Activated CD4-positive, alpha-beta memory T cell treated with anti-CD3 and anti-CD28 coated beads for 36 hours (primary cell): ENCODE results near the gene NCOA3. TPM values are rescaled to one million over a fixed set of nuclear protein-coding genes. Genes with fewer than 3 reads are reported as not detected.

ENCODE experiments used
- CTCF ChIA-PET: fragments of 350-600 bp; sonication (Branson Sonifier 250); formaldehyde crosslinking; loops from one replicate; lab custom pipeline; 2021; ENCODE audit warnings: antibody characterized with exemption, inconsistent platforms; lab: Charles Lee
- POLR2A ChIA-PET: fragments of 350-600 bp; sonication (Branson Sonifier 250); formaldehyde crosslinking; loops from one replicate; lab custom pipeline; 2021; ENCODE audit warnings: antibody characterized with exemption; lab: Charles Lee
- DNase-seq: peaks from one replicate; pipeline ENCODE4 v3.0.0-alpha.2; 2020
- H3K27ac Mint-ChIP-seq: one replicate; pipeline ENCODE4 v1.8.0; 2021; ENCODE audit warnings: mixed read lengths
- H3K27me3 Mint-ChIP-seq: one replicate; pipeline ENCODE4 v1.8.0; 2021; ENCODE audit warnings: mixed read lengths
- H3K36me3 Mint-ChIP-seq: one replicate; pipeline ENCODE4 v1.8.0; 2021; ENCODE audit warnings: mixed read lengths
- H3K4me1 Mint-ChIP-seq: one replicate; pipeline ENCODE4 v1.8.0; 2021; ENCODE audit warnings: low read depth, mixed read lengths
- H3K4me3 Mint-ChIP-seq: one replicate; pipeline ENCODE4 v1.8.0; 2021; ENCODE audit warnings: mild to moderate bottlenecking, mixed read lengths
- H3K9me3 Mint-ChIP-seq: one replicate; pipeline ENCODE4 v1.8.0; 2021; ENCODE audit warnings: mixed read lengths
- intact Hi-C: fragments of 100-400 bp; cut with micrococcal nuclease; formaldehyde crosslinking; loops from one replicate; pipeline ENCODE4 v1.15.1; 2023
- total RNA-seq, 2 experiments: library from RNA; stranded (reverse); gene quantifications; one replicate each; pipeline ENCODE4 v1.2.3, GENCODE V29; 2021

NCOA3 gene
- total RNA-seq, 2 experiments from 2014 or later, result 72.0 to 81.8 TPM

DNA sequence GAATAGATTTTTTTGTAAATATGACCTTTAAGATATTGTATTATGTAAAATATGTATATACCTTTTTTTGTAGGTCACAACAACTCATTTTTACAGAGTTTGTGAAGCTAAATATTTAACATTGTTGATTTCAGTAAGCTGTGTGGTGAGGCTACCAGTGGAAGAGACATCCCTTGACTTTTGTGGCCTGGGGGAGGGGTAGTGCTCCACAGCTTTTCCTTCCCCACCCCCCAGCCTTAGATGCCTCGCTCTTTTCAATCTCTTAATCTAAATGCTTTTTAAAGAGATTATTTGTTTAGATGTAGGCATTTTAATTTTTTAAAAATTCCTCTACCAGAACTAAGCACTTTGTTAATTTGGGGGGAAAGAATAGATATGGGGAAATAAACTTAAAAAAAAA, 152.7 kb downstream of the NCOA3 start:
- POLR2A ChIA-PET, result no interaction called here
- Mint-ChIP-seq H3K36me3 (peaks cover 49% of the 10 kb centered on the region), H3K9me3 (no peaks in the 10 kb centered on the region), H3K4me3 (no peak overlapping the region), H3K4me1 (no peaks in the 10 kb centered on the region), H3K27ac (no peak overlapping the region), H3K27me3 (no peaks in the 10 kb centered on the region)
- CTCF ChIA-PET, result interaction anchor here (0.7 kb wide), 1 partner anchor 44 kb away, joined by 3 read pairs; no protein-coding TSS in a partner anchor
- no peak for DNase-seq
- intact Hi-C loops, result no loop called here

DNA sequence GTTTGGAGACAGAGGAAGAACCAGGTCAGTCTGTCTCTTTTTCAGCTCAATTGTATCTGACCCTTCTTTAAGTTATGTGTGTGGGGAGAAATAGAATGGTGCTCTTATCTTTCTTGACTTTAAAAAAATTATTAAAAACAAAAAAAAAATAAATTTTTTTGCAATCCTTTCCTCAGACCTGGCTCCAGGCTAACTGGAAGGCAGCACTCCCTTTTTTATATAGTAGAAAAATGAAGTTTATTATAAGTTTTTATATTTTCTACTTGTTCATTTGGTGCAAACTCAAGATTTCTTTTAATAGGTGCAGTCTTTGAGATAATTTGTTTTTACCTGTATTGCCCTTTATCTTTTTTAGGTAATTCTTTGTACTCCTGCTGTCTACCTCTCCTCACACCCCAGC, 153.9 kb downstream of the NCOA3 start:
- Mint-ChIP-seq H3K4me1 (no peaks in the 10 kb centered on the region), H3K4me3 (no peak overlapping the region), H3K9me3 (no peaks in the 10 kb centered on the region), H3K36me3 (peaks cover 44% of the 10 kb centered on the region), H3K27me3 (no peaks in the 10 kb centered on the region), H3K27ac (no peak overlapping the region)
- intact Hi-C loops, result no loop called here
- DNase-seq, result no peak
- ChIA-PET CTCF (no interaction called here), POLR2A (no interaction called here)

GRCh38 chr20:47656318-47656717, 154.6 kb downstream of the NCOA3 start:
- CTCF ChIA-PET, result no interaction called here
- no peaks in the 10 kb centered on the region for H3K9me3 Mint-ChIP-seq
- H3K27me3 Mint-ChIP-seq, result no peaks in the 10 kb centered on the region
- peaks cover 45% of the 10 kb centered on the region for H3K36me3 Mint-ChIP-seq
- DNase-seq, result no peak
- no peaks in the 10 kb centered on the region for H3K4me1 Mint-ChIP-seq
- intact Hi-C loops, result no loop called here
- H3K4me3 Mint-ChIP-seq, result no peak overlapping the region
- POLR2A ChIA-PET, result no interaction called here
- no peak overlapping the region for H3K27ac Mint-ChIP-seq

- Mint-ChIP-seq H3K9me3 (no peaks in the 10 kb centered on the region), H3K4me1 (peaks cover 2% of the 10 kb centered on the region), H3K27me3 (no peaks in the 10 kb centered on the region), H3K27ac (peak overlapping the region; percentile 30), H3K4me3 (no peak overlapping the region), H3K36me3 (peaks cover 24% of the 10 kb centered on the region)
- intact Hi-C loops, result loop anchor here (5.0 to 10.0 kb wide), 2 partner anchors 465 to 962 kb away; no protein-coding TSS in a partner anchor
- ChIA-PET POLR2A (no interaction called here), CTCF (interaction anchor here (1.2 to 1.4 kb wide), 3 partner anchors 11 to 960 kb away, joined by 3 to 6 read pairs (median 5); no protein-coding TSS in a partner anchor)
- no peak for DNase-seq
Measured at GRCh38 chr20:47659904-47660601, 158.4 kb downstream of the NCOA3 start.

DNA sequence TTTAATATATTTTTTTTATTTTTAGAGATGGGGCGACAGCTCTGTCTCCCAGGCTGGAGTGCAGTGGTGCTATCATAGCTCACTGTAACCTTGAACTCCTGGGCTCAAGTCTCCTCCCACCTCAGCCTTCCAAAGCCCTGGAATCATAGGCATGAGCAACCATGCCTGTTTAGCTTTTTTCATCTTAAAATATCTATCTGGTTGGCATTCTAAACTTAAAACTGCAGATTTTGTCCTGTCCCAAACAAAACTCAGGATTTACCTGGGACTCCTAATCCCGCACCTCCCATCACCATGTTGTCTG, 158.9 kb downstream of the NCOA3 start:
- ChIA-PET POLR2A (no interaction called here), CTCF (interaction anchor here (1.2 to 1.4 kb wide), 3 partner anchors 11 to 960 kb away, joined by 3 to 6 read pairs (median 5); no protein-coding TSS in a partner anchor)
- Mint-ChIP-seq H3K27ac (no peak overlapping the region), H3K9me3 (no peaks in the 10 kb centered on the region), H3K4me3 (no peak overlapping the region), H3K36me3 (peaks cover 22% of the 10 kb centered on the region), H3K27me3 (no peaks in the 10 kb centered on the region), H3K4me1 (peaks cover 2% of the 10 kb centered on the region)
- DNase-seq, result no peak
- intact Hi-C loops, result loop anchor here (5.0 to 10.0 kb wide), 2 partner anchors 466 to 962 kb away; no protein-coding TSS in a partner anchor

DNA sequence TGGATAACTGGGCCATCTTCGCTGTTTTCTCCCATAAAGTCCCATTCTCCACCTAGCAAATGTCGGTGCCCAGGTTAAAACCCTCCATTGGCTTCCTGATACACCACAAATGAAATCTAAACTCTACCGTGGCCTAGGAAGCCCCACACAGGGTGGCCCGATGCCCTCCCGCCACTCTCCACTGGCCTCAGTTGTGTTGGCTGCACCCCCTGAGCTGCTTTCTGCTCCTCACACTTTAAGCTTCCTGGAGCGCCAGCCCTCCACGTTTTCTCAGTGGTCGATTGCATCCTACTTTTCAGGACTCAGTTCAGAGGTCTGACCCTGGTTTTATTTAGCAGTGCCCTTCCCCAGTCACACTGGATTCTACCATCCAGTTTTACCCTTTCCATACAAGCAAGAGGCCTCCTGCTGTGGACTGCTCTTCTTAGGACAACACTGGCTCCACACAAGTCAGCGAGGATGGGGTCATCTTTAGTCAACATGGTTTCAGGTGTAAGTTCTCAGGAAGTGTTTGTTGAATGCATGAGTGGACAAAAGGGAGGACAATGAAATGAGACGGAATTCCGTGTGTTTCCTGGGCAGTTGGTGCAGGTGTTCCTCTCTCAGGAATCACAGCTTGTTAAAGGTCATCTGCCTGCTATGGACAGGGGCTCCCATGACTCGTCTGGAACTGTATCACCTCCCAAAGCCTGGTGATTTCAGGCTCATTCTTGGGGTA, 159.5 kb downstream of the NCOA3 start:
- no peak for DNase-seq
- H3K4me3 Mint-ChIP-seq, result no peak overlapping the region
- H3K27ac Mint-ChIP-seq, result no peak overlapping the region
- no peaks in the 10 kb centered on the region for H3K27me3 Mint-ChIP-seq
- peaks cover 2% of the 10 kb centered on the region for H3K4me1 Mint-ChIP-seq
- H3K36me3 Mint-ChIP-seq, result peaks cover 21% of the 10 kb centered on the region
- H3K9me3 Mint-ChIP-seq, result no peaks in the 10 kb centered on the region
- POLR2A ChIA-PET, result no interaction called here
- intact Hi-C loops, result loop anchor here (5.0 to 10.0 kb wide), 2 partner anchors 466 to 961 kb away; no protein-coding TSS in a partner anchor
- CTCF ChIA-PET, result interaction anchor here (0.6 to 3.8 kb wide), 5 partner anchors 12 to 959 kb away, joined by 3 to 20 read pairs (median 3); no protein-coding TSS in a partner anchor

GRCh38 chr20:47661714-47662113, 160.0 kb downstream of the NCOA3 start:
- Mint-ChIP-seq H3K4me3 (no peak overlapping the region), H3K9me3 (no peaks in the 10 kb centered on the region), H3K36me3 (peaks cover 19% of the 10 kb centered on the region), H3K27ac (no peak overlapping the region), H3K4me1 (peaks cover 2% of the 10 kb centered on the region), H3K27me3 (no peaks in the 10 kb centered on the region)
- POLR2A ChIA-PET, result interaction anchor here (0.6 kb wide), 1 partner anchor 200 kb away, joined by 4 read pairs; no protein-coding TSS in a partner anchor
- no peak for DNase-seq
- intact Hi-C loops, result loop anchor here (5.0 to 10.0 kb wide), 2 partner anchors 467 to 961 kb away; no protein-coding TSS in a partner anchor
- CTCF ChIA-PET, result interaction anchor here (0.6 to 3.8 kb wide), 4 partner anchors 12 to 465 kb away, joined by 3 to 20 read pairs (median 4); no protein-coding TSS in a partner anchor

DNA sequence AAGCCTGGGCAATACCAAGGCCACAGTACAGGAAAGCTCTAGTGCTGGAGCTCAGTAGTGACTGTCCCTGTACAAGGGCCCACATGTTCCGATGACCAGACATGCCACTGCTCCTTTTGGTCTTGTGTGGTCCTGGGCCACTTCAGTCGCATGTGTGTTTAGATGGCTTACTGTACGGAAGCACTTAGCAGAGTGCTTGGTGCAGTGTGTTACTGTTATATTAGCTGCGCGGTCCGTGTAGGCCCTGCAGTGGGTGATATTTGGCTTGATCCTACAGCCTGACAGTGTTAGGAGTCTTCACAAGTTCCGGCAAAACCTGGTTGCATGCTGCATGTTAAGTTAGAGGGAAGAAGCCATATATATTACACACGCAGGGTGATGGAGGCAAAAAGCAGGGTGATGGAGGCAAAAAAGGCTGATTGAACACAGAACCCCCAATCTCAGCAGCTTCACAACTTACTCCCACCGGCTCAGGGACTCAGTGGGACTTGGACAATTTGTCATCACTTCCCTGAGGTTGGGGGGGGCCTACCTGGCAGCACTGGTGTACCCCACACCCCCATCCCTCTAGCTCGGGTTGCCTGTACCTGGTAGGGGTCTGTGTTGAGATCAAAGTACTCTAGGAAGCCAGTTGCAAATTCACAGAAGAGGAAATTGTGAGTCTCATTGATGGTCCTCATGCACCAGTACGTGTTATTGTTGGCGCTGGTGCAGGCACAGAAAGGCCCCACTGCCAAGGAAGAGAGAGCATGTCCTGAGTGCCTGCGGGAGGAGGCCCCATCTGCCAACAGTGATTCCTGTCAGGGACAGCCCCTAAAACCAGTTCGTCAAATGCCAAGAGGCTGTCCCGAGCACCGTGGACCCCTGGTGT, 161.0 kb downstream of the NCOA3 start:
- intact Hi-C loops, result loop anchor here (5.0 to 10.0 kb wide), 2 partner anchors 468 to 960 kb away; no protein-coding TSS in a partner anchor
- Mint-ChIP-seq H3K36me3 (peaks cover 15% of the 10 kb centered on the region), H3K27me3 (no peaks in the 10 kb centered on the region), H3K9me3 (no peaks in the 10 kb centered on the region), H3K27ac (no peak overlapping the region), H3K4me1 (peaks cover 2% of the 10 kb centered on the region), H3K4me3 (no peak overlapping the region)
- POLR2A ChIA-PET, result no interaction called here
- DNase-seq, result no peak
- CTCF ChIA-PET, result interaction anchor here (1.1 to 3.8 kb wide), 4 partner anchors 13 to 958 kb away, joined by 5 to 20 read pairs (median 12); no protein-coding TSS in a partner anchor

GRCh38 chr20:47663354-47664067, 161.8 kb downstream of the NCOA3 start:
- ChIA-PET POLR2A (no interaction called here), CTCF (interaction anchor here (1.0 to 3.8 kb wide), 17 partner anchors 10 to 957 kb away, joined by 3 to 20 read pairs (median 4); no protein-coding TSS in a partner anchor)
- no peak overlapping the region for H3K27ac Mint-ChIP-seq
- H3K36me3 Mint-ChIP-seq, result peaks cover 11% of the 10 kb centered on the region
- H3K9me3 Mint-ChIP-seq, result no peaks in the 10 kb centered on the region
- peaks cover 2% of the 10 kb centered on the region for H3K4me1 Mint-ChIP-seq
- peak; percentile 85 for DNase-seq
- H3K4me3 Mint-ChIP-seq, result no peak overlapping the region
- no peaks in the 10 kb centered on the region for H3K27me3 Mint-ChIP-seq
- intact Hi-C loops, result loop anchor here (5.0 to 10.0 kb wide), 2 partner anchors 469 to 959 kb away; no protein-coding TSS in a partner anchor

GRCh38 chr20:47664068-47664437, 162.4 kb downstream of the NCOA3 start:
- ChIA-PET CTCF (interaction anchor here (1.0 to 3.8 kb wide), 17 partner anchors 11 to 956 kb away, joined by 3 to 20 read pairs (median 4); no protein-coding TSS in a partner anchor), POLR2A (no interaction called here)
- intact Hi-C loops, result loop anchor here (5.0 to 10.0 kb wide), 2 partner anchors 469 to 958 kb away; no protein-coding TSS in a partner anchor
- Mint-ChIP-seq H3K36me3 (peaks cover 11% of the 10 kb centered on the region), H3K4me3 (no peak overlapping the region), H3K4me1 (peaks cover 2% of the 10 kb centered on the region), H3K9me3 (no peaks in the 10 kb centered on the region), H3K27ac (no peak overlapping the region), H3K27me3 (no peaks in the 10 kb centered on the region)
- no peak for DNase-seq
